Neural crest cell (in vitro differentiated cells): ENCODE data around the gene ONECUT1. TPM values are rescaled to one million over a fixed set of nuclear protein-coding genes. Genes with fewer than 3 reads are reported as not detected.

Experiments used
- DNase-seq: peaks from one replicate; pipeline ENCODE4 v3.0.0; 2021; ENCODE audit warnings: low read depth, mixed read lengths, low spot score
- H3K27ac Mint-ChIP-seq: one replicate; pipeline ENCODE4 v1.8.0; 2021; ENCODE audit warnings: mild to moderate bottlenecking, mixed read lengths; ENCODE audit not compliant: unreplicated experiment
- H3K27me3 Mint-ChIP-seq: 2 replicates; pipeline ENCODE4 v1.8.0; 2021; ENCODE audit warnings: low read depth, mild to moderate bottlenecking, mixed read lengths
- H3K36me3 Mint-ChIP-seq: 2 replicates; pipeline ENCODE4 v1.8.0; 2021; ENCODE audit warnings: low read depth, mild to moderate bottlenecking, mixed read lengths
- H3K4me1 Mint-ChIP-seq: 2 replicates; pipeline ENCODE4 v1.8.0; 2021; ENCODE audit warnings: mixed read lengths
- H3K4me3 Mint-ChIP-seq: one replicate; pipeline ENCODE4 v1.8.0; 2021; ENCODE audit warnings: mild to moderate bottlenecking, mixed read lengths
- H3K9me3 Mint-ChIP-seq: 2 replicates; pipeline ENCODE4 v1.8.0; 2021; ENCODE audit warnings: mixed read lengths
- CTCF ChIP-seq: fragments of 200-600 bp; sonication (generic); conservative IDR thresholded peaks from 2 replicates; pipeline ENCODE4 v1.5.0; 2021; ENCODE audit warnings: antibody characterized with exemption, mild to moderate bottlenecking
- total RNA-seq: library from RNA; stranded (reverse); gene quantifications from 2 replicates; pipeline ENCODE4 v1.2.1, GENCODE V29; 2021

Gene ONECUT1
- total RNA-seq, 1 donor from 2014 or later: 41.6 TPM

GRCh38 chr15:52710708-52711389 lies 79.3 kb downstream of the ONECUT1 start:
- DNase-seq: no peak
- Mint-ChIP-seq H3K27ac (no peak overlapping the region), H3K4me1 (no peaks in the 10 kb centered on the region), H3K9me3 (no peaks in the 10 kb centered on the region), H3K27me3 (peaks cover 17% of the 10 kb centered on the region), H3K4me3 (no peak overlapping the region), H3K36me3 (no peaks in the 10 kb centered on the region)
- no peak for TF ChIP-seq CTCF

GRCh38 chr15:52710050-52710707 lies 80.0 kb downstream of the ONECUT1 start:
- Mint-ChIP-seq H3K4me3 (no peak overlapping the region), H3K36me3 (no peaks in the 10 kb centered on the region), H3K4me1 (no peaks in the 10 kb centered on the region), H3K27ac (no peak overlapping the region), H3K9me3 (no peaks in the 10 kb centered on the region), H3K27me3 (peaks cover 17% of the 10 kb centered on the region)
- DNase-seq: no peak
- no peak for TF ChIP-seq CTCF

GRCh38 chr15:52709187-52709981 lies 80.8 kb downstream of the ONECUT1 start:
- no peaks in the 10 kb centered on the region for H3K36me3 Mint-ChIP-seq
- DNase-seq: no peak
- TF ChIP-seq CTCF: no peak
- peaks cover 17% of the 10 kb centered on the region for H3K27me3 Mint-ChIP-seq
- no peaks in the 10 kb centered on the region for H3K9me3 Mint-ChIP-seq
- no peak overlapping the region for H3K4me3 Mint-ChIP-seq
- no peak overlapping the region for H3K27ac Mint-ChIP-seq
- H3K4me1 Mint-ChIP-seq: no peaks in the 10 kb centered on the region

Other genes with a start within 250 kb of the ONECUT1 start
- gene ARPP19, start 221.3 kb downstream of the ONECUT1 start, total RNA-seq: 208 and 213 TPM in 2 replicates
- 14.9 and 15.8 TPM in 2 replicates for gene ATOSA, start 110.9 kb downstream of the ONECUT1 start, total RNA-seq